GM19238 (cell line): ENCODE results near the gene TIMM44.
"Not testable (repeated sequence)": the region's sequence is repeated elsewhere in the genome, so short reads cannot be mapped to it uniquely, and the experiment has no call there.

Experiments
- DNase-seq: peaks from one replicate; pipeline ENCODE4 v3.0.0; 2011; ENCODE audit warnings: low spot score; ENCODE audit not compliant: insufficient read length

TIMM44 gene

DNA sequence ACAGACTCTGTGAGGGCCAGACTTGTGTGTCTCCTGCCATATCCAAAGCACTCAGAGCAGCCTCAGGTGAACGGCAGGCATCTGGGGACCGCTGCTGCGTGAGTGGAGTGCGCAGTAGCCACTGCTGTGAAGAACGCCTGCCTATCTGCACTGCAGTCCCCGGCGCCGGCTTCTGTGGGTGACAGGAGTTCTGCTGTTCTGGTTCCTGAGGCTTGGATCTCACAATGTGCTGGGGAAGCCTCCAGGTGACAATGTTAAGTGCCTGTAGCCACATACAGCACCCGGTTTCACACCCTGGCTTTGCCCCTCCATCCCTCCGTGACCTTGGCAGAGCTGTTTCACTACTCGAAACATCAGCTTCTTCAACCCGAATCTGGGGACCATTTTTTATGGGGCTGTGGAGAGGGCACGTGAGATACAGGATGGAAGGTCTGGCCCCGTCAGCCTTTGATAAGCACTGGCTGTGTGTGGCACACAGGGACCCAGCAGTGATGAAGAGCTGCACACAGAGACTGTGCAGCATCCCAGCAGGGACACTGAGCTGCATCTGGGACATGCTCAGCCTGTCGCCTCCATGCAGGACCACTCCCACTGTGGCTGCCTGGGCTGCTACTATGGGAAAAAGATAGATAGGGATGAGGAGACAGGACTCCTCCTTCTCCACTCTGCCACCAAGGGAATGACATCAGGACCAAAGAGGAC is 33.7 kb upstream of the TIMM44 start:
- no peak for DNase-seq

DNA sequence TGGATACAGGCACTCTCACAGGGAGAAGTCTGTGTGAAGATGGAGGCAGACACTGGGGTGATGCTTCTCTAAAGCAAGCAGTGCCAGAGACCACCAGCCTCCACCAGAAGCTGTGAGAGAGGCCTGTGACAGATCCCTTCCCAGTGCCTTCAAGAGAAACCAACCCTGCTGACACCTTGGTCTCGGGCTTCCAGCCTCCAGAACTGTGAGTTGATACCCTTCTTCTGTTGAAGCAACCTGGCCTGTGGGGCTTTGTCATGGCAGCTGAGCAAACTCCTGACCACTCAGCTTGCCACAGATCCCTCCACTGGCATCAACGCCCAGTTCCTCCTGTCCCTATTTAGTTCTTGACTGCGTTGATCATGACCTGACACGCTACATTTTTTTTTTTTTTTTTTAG is 33.0 kb upstream of the TIMM44 start:
- DNase-seq, result no peak

DNA sequence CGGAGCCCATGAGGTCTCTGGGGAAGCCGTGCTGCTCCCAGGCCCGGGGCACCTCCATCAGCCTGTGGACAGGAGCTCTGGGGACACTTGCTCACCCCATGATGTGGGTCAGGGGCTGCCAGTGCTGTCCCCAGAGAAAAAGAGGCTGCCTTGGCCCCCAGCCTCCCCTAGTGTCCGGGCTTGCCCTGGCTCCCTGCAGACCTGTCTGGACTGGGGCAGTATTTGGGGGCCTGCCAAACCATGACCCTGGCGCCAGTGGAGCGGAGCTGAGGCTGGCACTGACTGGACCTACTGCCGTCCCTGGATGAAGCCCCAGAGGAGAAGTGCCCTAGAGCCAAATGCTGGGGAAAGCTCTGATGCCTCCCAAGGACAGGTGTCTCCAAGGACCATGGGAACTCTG is 31.6 kb upstream of the TIMM44 start:
- no peak for DNase-seq

DNA sequence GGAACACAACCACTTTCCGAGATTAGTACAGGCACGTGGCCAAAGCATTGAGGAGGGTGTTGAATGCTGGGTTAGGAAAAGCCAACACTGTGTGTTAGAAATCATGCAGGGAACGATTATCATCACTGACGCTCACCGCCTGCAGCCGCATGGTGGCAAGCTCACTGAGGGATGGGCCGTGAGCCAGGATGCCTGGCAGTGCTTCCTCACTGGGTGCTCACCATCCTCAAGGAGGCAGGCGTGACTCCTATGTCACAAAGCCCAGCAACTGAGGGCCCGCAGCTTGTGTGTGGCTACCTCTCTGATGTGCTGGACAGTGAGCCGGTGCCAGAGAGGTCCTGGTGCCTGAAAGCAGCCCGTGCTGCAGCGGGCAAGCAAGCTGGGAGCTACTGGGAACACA is 30.4 kb upstream of the TIMM44 start:
- DNase-seq, result no peak

DNA sequence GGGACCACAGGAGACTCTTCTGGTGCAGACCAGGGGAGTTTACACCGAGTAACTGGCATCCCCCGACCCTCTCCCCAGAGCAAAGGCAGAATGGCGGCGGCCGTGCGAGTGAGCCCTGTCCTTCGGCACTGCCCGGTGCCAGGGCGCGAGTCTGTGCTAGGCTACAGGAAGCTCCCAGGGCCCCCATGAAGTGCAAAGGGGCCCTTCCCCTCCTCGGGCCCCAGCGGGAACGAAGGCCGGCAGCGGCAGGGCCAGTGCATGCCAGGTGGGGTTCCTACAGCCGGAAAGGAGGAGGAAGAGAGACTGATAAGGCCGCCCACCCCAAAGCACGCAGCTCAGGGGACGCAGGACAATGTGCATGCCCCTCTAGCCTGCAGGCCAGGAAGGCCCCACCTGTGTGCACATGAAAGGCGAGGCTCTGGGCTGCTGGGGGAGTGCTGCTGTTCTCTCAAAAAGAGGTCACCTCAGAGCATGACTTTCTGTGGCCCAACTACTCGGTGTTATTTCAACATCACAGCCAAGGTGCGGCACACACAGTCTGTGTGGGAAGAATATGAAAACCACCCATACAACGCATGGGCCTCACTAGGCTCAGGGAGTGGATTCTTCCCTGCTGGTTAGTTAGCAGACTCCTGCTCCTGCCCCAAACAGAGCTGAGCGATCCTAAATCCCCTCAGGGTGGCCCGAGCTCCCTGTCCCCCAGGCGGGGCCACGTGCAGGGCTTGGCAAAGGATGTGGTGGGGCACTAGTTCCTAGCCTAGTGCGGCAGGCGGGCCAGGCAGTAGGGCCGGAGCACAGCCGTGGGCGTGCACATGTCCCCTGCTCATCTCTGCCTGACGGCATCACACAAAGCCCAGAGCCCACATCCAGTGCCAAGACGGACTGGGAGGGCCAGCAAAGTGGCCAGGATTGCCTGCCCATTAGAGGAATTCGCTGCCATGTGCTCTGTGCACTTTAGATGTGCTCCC is 28.4 kb upstream of the TIMM44 start:
- DNase-seq, result no peak

DNA sequence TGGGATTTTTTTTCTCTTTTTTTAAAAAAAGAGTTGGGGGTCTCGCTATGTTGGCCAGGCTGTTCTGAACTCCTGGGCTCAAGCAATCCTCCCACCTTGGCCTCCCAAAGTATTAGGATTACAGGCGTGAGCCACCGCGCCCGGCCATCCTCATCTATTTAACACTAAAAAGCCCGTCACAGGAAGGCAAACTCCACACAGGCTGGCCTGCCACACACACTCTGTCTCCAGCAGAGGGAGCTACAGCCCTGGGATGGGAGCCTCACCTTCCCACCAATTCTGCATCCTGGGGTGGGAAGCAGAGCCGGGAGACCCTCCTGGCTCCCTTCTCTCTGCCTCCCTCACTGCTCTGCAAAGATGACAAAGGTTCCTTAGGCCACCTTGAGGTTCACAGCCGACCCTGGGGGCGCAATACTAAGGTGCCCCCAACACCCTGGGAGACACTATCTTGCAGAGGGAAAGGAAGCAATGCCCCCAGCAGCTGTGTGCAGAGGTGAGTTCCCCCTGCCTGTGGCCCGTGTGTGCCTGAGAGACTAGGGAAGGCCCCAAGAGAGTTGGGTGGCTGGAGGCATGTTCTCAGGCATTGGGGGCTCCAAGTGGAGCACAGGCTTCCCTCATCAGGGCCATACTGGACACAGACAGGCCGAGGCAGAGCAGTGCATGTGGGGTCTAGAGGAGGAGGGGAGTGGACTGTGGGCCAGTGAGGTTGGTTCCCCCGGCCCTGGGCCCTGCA is 27.4 kb upstream of the TIMM44 start:
- peak; percentile 30 for DNase-seq

DNA sequence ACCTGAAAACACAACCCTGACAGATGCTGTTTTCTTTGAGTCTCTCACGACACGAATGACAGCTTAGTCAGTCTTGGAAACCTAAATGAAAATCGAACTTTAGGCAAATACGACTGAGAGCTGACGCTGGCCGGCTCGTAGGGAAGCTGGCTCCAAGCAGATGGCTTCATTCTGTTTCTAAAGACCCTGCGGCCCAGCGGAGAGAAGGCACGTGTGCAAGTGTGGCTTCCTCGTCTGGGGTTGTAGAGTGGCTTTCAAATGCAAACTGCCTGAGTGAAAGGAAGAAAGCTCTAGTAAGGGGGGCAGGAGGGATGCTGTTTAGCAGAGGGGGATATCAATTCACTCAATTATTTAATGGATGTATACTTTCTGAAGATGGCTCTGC is 26.1 kb upstream of the TIMM44 start:
- no peak for DNase-seq

DNA sequence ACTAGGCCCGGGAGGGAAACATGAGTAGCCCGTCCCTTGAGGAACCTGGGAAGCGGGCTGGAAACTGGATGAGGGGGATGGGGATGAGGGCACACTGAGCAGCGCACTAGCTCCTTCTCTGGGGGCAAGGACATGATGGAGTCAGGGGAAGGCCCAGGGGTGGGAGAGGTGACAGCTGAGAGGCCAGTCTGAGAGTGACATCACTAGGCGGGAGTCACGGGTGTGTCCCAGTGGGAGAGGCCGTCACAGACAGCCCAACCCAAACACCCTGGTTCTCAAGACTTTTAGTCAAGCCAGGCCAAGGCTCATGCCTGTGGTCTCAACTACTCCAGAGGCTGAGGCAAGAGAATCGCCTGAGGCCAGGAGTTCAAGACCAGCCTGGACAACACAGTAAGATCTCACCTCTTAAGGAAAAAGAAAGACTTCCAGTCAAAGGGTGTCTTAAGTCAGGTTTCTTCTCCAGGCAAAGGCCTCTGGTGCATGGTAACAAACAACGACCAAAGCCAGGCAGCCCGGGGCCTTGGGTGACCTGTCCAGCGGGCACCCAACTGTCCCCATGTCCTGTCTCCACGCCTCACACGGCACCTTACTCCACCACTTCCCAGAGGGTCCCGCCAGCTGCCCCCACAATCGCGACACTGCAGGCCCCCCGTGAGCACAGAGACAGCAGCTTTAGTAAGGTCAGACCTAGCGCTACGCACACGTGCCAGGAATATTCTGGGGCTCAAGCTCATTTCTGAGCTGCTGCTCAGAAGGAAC is 25.5 kb upstream of the TIMM44 start:
- no peak for DNase-seq

DNA sequence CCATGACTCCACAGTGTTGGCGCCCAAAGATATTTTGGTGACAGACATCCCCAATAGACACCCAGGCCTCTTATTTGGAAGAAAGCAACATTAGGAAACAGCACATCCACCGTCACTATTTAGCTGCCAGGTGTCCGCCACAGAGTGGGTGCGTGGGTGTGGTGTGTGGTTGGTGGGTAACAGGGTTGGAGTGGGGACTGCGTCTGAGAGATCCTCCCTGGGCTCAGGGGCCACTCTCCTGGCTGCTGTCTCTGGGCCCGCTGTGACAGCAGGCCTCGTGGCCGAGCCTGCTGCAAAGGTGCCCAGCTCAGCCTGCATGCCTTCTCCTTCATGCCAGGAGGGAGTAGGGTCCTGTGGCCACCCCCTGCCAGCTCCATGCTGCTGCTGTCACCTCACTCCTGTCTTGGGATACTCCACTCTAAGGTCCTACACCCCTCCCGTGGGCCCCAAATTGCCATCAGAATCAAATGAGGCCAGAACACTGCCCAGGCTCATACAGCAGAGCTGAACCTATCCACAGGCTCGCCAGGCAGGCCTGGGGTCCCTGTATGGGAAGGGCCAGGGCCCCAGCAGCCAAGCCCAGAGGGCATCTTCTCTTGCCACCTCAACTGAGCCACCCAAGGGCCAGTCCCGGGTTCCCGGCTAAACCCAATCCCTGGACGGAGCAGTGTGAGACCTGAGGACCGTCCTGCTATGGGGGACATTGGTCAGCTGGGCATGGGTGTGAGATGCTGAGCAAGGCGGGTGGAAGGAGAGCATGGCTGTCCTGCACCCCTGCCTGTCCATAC is 24.7 kb upstream of the TIMM44 start:
- no peak for DNase-seq

DNA sequence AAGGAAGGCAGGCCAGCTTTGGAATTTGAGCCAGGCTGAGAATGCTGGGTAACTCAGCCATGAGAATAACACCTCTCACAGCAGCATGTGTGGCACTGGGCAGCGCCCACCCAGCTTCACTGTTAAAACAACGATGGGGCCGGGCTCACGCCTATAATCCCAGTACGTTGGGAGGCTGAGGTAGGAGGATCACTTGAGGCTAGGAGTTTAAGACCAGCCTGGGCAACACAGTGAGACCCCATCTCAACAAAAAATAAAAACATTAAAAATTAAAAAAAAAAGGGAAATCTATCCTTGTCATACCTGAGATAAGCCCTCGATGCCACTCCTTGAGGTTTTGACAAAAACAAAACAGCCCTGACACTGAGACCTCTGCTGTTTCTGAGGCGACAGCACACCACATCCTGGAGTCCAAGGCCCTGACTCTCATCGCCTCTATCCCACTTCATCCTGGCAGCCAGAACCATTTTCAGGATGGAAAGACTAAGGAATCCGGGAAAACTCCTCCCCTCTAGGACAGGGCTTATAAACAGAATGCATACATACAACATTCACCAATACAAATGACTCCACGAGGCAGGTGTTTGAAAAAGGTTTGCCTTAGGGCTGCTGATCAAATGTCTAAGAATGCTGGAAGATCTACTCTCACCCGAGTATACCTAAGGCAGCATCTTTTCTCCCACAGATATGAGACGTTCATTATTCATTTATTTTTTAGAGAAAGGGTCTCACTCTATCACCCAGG is 22.6 kb upstream of the TIMM44 start:
- DNase-seq, result no peak

DNA sequence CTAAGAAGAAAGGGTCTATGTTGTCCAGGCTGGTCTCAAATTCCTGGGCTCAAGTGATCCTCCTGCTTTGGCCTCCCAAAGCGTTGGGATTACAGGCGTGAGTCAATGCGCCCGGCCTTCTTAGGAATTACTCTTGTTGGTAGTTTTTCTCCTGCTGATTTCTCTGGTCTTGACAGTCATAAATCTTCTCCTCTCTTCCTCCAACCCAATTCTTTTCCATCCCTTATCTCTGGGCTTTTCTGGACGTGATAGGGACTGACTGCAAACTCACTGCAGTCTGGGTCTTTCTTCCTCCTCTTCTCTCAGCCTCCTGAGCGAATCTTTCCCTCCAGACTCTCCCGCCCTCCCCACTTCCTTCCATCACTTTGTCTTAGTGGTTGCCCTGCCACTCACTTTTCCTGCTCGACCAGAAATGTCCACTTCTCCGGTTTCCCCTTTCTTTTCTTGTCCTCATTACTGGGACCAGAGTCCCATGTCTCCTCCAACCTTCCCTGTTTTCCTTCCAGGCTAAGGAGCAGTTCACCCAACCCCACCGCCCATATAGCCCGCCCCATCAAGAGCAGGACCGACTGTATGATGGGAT is 21.9 kb upstream of the TIMM44 start:
- no peak for DNase-seq

DNA sequence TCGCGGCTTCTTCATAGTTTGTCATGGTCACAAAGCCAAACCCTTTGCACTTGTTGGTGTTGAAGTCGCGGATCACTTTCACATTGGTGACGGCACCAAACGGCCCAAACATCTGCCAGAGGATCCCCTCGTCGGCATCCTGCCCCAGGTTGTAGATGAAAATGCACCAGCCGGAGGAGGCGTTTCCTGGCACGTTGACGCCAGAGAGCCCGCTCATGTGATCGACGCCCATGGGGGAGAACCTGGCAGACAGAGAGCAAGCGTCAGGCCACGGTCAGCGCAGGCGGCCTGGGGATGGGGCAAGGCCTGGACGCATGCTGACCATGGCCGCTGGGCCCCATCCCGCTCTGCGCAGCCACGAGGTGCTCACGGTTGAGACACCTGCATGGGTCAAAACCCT is 20.1 kb upstream of the TIMM44 start:
- no peak for DNase-seq

DNA sequence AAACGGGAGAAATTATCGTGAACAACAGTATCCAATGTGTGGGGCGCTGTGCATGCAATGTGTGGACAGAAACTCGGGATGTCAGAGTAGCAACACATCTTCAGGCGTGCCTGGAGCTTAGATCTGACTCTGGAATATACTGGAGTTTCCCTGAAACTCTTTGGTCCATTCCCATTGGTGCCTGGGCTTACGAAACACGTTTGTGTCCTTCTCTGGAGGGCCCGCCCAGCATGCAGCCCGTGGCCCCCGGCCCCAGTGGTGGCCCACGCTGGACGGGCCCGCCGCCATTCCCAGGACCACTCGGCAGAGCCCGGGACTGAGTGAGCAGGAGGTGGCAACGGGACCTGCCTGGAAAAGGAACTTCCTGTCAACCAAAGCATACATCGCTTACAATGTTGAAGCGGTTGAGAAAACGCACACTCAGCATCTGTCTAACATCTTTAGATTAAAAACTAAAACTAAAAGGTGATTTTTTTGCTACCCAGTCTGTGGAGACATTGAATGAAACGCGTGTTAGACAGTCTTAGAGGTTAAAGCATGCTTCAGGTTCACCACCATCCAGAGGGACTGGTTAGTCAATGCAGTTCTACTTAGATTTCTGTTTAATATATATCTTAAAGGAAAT is 19.3 kb upstream of the TIMM44 start:
- DNase-seq, result no peak

DNA sequence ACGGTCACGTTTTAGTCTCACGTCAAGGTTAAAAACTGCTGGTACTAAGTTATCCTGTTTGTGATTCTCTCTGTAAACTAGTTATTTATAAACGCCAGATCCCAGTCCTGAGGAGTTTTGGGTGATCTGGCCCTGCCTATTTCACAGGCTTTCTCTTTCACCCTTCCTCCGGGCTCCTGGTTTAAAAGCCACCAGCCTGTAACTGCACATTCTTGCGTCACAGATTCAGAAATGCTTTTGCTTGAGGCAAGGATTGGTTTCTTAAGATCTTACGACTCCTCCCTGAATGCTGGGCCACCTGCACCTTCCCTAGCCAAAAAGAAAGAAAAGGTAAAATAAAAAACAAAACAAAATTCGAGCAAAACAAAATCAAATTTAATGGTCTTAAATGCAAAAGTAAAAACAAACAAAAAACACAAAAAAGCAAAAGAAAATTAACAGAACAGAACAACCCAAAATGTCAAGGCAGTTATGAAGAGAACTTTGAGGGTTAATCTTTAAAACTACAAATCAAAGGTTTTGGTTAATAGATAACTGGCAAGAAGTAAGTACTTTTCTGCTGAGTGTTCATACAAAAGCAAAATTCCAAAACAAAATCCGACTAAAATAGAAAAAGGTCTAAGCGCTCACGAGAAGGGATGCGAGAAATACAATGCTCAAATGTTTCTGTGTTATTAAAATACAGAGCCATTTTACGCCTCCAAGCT is 18.6 kb upstream of the TIMM44 start:
- DNase-seq, result no peak

DNA sequence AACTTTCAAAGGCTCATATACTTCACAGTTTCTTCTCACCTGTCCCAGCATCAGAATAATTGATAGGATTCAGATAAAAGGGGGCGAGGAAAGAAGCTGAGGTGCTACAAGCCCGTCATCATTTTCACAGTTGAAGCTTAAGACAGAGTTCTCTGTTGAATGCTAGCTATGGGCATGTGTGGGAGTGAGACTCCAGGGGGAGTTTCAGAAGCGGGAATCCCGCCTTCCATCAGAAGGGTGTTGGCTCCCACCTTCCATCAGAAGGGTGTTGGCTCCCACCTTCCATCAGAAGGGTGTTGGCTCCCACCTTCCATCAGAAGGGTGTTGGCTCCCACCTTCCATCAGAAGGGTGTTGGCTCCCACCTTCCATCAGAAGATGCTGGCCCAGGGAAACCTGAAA is 17.6 kb upstream of the TIMM44 start:
- not testable (repeated sequence) for DNase-seq

DNA sequence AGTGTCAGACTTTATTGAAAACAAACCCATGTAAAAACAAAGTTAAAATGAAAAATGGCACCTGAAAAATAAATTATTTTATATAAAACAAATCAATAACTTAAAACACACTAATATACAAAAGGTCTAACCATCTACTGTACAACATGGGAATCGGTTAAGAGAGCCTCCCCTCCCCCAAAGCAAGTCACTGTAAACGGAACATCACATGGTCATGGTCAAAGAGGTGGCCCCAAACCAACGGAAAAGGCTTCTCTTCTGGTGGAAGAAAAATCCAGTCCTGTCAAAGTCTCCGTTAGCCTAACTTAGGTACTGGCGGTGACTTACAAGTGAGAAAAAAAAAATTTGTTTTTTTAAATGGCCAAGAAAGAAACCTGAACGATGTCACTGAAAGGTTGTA is 15.7 kb upstream of the TIMM44 start:
- DNase-seq, result no peak

DNA sequence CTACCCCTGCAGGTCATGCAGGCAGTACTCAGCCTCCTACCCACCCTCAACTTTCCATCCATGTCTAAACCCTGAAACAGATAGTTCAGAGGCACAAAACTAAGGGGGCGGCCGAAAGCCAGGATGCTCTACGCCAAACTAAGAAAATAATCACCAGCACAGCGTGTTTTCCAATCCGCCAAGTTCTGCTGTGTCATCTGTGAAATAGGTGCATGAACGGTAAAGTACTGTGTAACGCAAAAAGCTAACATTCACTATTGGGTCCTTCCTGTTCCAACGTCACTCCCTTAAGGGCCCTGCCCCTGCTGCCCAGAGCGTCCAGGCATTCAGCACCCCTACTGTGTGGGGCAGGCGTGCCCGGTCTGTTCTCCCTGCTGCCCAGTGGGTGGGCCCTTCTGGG is 12.2 kb upstream of the TIMM44 start:
- no peak for DNase-seq

DNA sequence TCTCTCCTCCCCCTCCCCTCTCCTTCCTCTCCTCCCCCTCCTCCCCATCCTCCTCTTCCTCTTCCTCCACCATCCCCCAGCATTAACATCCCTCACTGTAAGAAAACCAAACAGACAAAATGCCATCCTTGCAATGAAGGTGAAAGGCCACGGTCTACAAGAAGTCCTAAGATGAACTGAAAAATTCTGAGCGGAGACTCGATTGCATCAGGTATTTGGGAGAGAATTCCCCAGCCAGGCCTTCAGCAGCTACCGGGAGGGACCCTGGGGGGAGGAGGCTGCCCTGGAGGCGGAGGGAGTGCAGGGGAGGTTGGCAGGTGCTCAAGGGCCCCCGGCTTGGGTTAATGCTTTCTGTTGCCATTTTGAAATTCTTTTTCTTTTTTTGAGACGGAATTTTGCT is 10.1 kb upstream of the TIMM44 start:
- no peak for DNase-seq
